Heart left ventricle (tissue), 13 donors: ENCODE measurements around the gene MKRN3.

ENCODE experiments used
- POLR2A ChIP-seq, 2 donors: fragments of 450-650 bp; IDR thresholded peaks; one replicate each; pipeline ENCODE4 v1.6.1; 2017; ENCODE audit warnings: antibody characterized with exemption in 2 of 2, mild to moderate bottlenecking in 2 of 2, moderate library complexity in 2 of 2
- TF ChIP-seq, protein P1 (sequence below), 12 donors: fragments of 200-600 bp; sonication (generic) in 4 of 12; IDR thresholded peaks; one replicate each; pipeline versions ENCODE4 v1.5.0 to v1.8.0; 2018 to 2022; ENCODE audit warnings: antibody characterized with exemption in 12 of 12, mild to moderate bottlenecking in 5 of 12
- donor health status: ischemic (EF 13 %, LVEDD 7.1; RV severe dilation, severe dysfunction).
- donor health status: DM: no; HTN: yes; CAD: no.
- donor health status: DM: no; HTN: no; CAD: no.
- donor health status: ischemic (EF 25% LVEDD 6.9; RV normal size, moderate dysfunction).
- donor health status: ischemic (EF 25% LVEDD 5.7; RV mildly dilated, moderate dysfunction).
- donor health status: ischemic (EF 35%, LVEDD 5.7; RV mildly dilated, moderate dysfunction).
- donor health status: nonischemic (EF 11% LVEDD 7.7; RV severe dilation, severe dysfunction).
- donor health status: DM: yes; HTN: yes; CAD: no.
- donor health status: PGD.
- donor health status: ischemic (EF 29% LVEDD 5.4; RV normal size, mild dysfunction).
- donor health status: nonischemic (EF 23%, LVEDD 6.1; RV moderate dilation, normal function).

DNA sequence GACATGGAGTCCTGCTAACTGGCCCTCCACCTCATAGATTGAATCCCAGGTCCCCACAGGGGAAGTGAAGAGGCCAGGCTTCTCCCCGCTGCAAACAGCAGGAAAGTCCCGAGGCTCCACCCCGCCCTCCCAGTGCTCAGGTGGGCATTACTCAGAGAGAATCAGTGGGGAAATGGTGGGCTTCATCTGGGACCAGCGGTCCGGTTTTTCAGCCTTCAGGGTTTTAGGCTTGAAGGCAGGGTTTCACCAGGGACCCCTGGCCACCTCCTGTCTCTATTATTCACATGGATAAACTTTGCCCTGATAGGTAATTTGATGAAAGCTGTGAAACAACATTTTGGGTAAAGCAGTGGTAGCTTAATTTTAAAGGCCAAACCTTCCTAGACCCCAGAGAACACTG lies 31.3 kb downstream of the MKRN3 start:
- TF ChIP-seq, protein P1, sequence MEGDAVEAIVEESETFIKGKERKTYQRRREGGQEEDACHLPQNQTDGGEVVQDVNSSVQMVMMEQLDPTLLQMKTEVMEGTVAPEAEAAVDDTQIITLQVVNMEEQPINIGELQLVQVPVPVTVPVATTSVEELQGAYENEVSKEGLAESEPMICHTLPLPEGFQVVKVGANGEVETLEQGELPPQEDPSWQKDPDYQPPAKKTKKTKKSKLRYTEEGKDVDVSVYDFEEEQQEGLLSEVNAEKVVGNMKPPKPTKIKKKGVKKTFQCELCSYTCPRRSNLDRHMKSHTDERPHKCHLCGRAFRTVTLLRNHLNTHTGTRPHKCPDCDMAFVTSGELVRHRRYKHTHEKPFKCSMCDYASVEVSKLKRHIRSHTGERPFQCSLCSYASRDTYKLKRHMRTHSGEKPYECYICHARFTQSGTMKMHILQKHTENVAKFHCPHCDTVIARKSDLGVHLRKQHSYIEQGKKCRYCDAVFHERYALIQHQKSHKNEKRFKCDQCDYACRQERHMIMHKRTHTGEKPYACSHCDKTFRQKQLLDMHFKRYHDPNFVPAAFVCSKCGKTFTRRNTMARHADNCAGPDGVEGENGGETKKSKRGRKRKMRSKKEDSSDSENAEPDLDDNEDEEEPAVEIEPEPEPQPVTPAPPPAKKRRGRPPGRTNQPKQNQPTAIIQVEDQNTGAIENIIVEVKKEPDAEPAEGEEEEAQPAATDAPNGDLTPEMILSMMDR (IDR thresholded peaks at IDR 0.05) = no peak
- no peak for TF ChIP-seq POLR2A (IDR thresholded peaks at IDR 0.05)
